ENCODE measurements around the gene FANK1.

- TF ChIP-seq CTCF (IDR thresholded peaks at IDR 0.05) (no peak), POLR2A (IDR thresholded peaks at IDR 0.05) (no peak)
These were observed 29.0 kb downstream of the FANK1 start for GRCh38 chr10:125925262-125925834.

All from heart left ventricle (tissue), 13 donors.